Measurements from ENCODE around the gene CAND2. TPM values are rescaled to one million over a fixed set of nuclear protein-coding genes. Genes with fewer than 3 reads are reported as not detected.

The CAND2 gene
- total and polyA plus RNA-seq, 2 donors (not counting 1 experiment from before 2014, with no cell fraction given), result 2.5 to 16.7 TPM

DNA sequence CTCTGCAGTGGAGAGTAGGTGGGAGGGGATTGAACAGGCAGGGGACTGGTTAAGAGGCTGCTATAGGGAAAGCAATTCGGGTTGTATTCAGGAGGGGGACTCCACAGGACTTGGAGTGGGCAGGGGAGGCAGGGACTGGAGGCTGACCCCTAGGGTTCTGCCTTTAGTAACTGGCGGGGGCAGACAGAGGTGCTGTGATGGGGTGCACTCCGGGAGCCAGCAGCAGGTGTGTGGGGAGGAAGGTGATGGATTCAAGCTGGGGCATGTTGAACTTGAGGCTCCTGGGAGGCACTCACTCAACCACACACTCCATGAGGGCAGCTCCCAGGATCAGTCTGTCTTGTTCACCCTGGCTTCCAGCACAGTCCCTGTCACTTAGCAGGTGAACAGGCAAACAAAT, 12.5 kb downstream of the CAND2 start:
- Histone ChIP-seq H3K27me3 (ENCODE audit: control insufficient read depth, insufficient read depth, low read length) (no peaks in the 10 kb centered on the region), H3K27ac (ENCODE audit: insufficient read depth, low read length) (no peak overlapping the region), H3K4me1 (ENCODE audit: control insufficient read depth, extremely low read depth, insufficient read depth, low read length) (no peaks in the 10 kb centered on the region), H3K79me2 (ENCODE audit: control insufficient read depth, insufficient read depth, low read length) (no peaks in the 10 kb centered on the region), H4K20me1 (ENCODE audit: control insufficient read depth, extremely low read depth, insufficient read depth, low read length) (no peaks in the 10 kb centered on the region), H3K36me3 (ENCODE audit: control insufficient read depth, insufficient read depth, low read length) (no peaks in the 10 kb centered on the region), H3K9me3 (ENCODE audit: control insufficient read depth, insufficient read depth, low read depth, low read length) (no peaks in the 10 kb centered on the region), H2AFZ (ENCODE audit: low read length) (no peak overlapping the region), H3K9ac (ENCODE audit: insufficient read depth, low read length) (no peak overlapping the region), H3K4me3 (replicated peaks in 1 of 4; ENCODE audit: control extremely low read depth in 1 of 4, insufficient read depth in 1 of 4, low read depth in 3 of 4, low read length in 4 of 4) (no peak overlapping the region), H3K4me2 (ENCODE audit: extremely low read depth, insufficient read depth, low read length) (no peak overlapping the region)
- TF ChIP-seq EZH2 (IDR thresholded peaks at IDR 0.05; ENCODE audit: low read length, missing control alignments), result no peak
- DNase-seq (ENCODE audit: low read depth in 2 of 2), result no peak

DNA sequence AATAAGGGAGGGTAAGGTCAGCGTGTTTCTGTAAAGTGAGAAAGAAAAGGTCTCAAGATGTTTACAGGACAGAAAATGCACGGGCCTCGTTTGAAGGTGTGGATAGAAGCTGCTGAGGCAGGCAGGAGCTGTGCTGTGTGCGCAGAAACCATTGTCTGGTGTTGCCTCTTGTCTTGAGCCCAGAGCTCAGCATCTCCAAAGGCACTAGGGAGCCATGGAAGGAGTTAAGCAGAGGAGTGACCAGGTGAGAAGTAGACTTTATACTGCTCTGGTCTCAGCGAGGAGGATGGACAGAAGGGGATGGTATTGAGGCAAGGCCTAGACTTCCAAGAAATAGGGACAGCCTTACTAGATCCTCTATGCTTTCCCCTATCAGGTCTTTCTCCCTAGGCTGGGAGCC, 13.0 kb downstream of the CAND2 start:
- no peak for DNase-seq (ENCODE audit: low read depth in 2 of 2)
- Histone ChIP-seq H3K4me1 (ENCODE audit: control insufficient read depth, extremely low read depth, insufficient read depth, low read length) (no peaks in the 10 kb centered on the region), H3K27ac (ENCODE audit: insufficient read depth, low read length) (no peak overlapping the region), H4K20me1 (ENCODE audit: control insufficient read depth, extremely low read depth, insufficient read depth, low read length) (no peaks in the 10 kb centered on the region), H2AFZ (ENCODE audit: low read length) (no peak overlapping the region), H3K79me2 (ENCODE audit: control insufficient read depth, insufficient read depth, low read length) (no peaks in the 10 kb centered on the region), H3K36me3 (ENCODE audit: control insufficient read depth, insufficient read depth, low read length) (no peaks in the 10 kb centered on the region), H3K9ac (ENCODE audit: insufficient read depth, low read length) (no peak overlapping the region), H3K9me3 (ENCODE audit: control insufficient read depth, insufficient read depth, low read depth, low read length) (no peaks in the 10 kb centered on the region), H3K4me3 (replicated peaks in 1 of 4; ENCODE audit: control extremely low read depth in 1 of 4, insufficient read depth in 1 of 4, low read depth in 3 of 4, low read length in 4 of 4) (peak overlapping the region in 2 of 4 experiments; percentile 23 to 64), H3K4me2 (ENCODE audit: extremely low read depth, insufficient read depth, low read length) (peak overlapping the region; percentile 8), H3K27me3 (ENCODE audit: control insufficient read depth, insufficient read depth, low read length) (no peaks in the 10 kb centered on the region)
- no peak for TF ChIP-seq EZH2 (IDR thresholded peaks at IDR 0.05; ENCODE audit: low read length, missing control alignments)
- TF ChIP-seq, protein P1, sequence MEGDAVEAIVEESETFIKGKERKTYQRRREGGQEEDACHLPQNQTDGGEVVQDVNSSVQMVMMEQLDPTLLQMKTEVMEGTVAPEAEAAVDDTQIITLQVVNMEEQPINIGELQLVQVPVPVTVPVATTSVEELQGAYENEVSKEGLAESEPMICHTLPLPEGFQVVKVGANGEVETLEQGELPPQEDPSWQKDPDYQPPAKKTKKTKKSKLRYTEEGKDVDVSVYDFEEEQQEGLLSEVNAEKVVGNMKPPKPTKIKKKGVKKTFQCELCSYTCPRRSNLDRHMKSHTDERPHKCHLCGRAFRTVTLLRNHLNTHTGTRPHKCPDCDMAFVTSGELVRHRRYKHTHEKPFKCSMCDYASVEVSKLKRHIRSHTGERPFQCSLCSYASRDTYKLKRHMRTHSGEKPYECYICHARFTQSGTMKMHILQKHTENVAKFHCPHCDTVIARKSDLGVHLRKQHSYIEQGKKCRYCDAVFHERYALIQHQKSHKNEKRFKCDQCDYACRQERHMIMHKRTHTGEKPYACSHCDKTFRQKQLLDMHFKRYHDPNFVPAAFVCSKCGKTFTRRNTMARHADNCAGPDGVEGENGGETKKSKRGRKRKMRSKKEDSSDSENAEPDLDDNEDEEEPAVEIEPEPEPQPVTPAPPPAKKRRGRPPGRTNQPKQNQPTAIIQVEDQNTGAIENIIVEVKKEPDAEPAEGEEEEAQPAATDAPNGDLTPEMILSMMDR (conservative IDR thresholded peaks at IDR 0.05 in 1 of 2, IDR thresholded peaks at IDR 0.05 in 1 of 2; ENCODE audit: low read depth in 1 of 2, low read length in 2 of 2), result no peak

GRCh38 chr3:12810013-12810780, 13.7 kb downstream of the CAND2 start:
- no peak overlapping the region for H3K27ac ChIP-seq (ENCODE audit: insufficient read depth, low read length)
- peak overlapping the region; percentile 75 for H3K4me2 ChIP-seq (ENCODE audit: extremely low read depth, insufficient read depth, low read length)
- H3K4me3 ChIP-seq (replicated peaks in 1 of 4; ENCODE audit: control extremely low read depth in 1 of 4, insufficient read depth in 1 of 4, low read depth in 3 of 4, low read length in 4 of 4), result peak overlapping the region; percentile 23 to 64 (median 52)
- peak; percentile 82 to 89 for DNase-seq (ENCODE audit: low read depth in 2 of 2)
- no peaks in the 10 kb centered on the region for H3K79me2 ChIP-seq (ENCODE audit: control insufficient read depth, insufficient read depth, low read length)
- peak overlapping the region; percentile 83 for H2AFZ ChIP-seq (ENCODE audit: low read length)
- H3K9ac ChIP-seq (ENCODE audit: insufficient read depth, low read length), result peak overlapping the region; percentile 50
- no peaks in the 10 kb centered on the region for H3K4me1 ChIP-seq (ENCODE audit: control insufficient read depth, extremely low read depth, insufficient read depth, low read length)
- H3K36me3 ChIP-seq (ENCODE audit: control insufficient read depth, insufficient read depth, low read length), result no peaks in the 10 kb centered on the region
- TF ChIP-seq, protein P1 (conservative IDR thresholded peaks at IDR 0.05 in 1 of 2, IDR thresholded peaks at IDR 0.05 in 1 of 2; ENCODE audit: low read depth in 1 of 2, low read length in 2 of 2), result peak; percentile 49 to 88
- no peak for TF ChIP-seq EZH2 (IDR thresholded peaks at IDR 0.05; ENCODE audit: low read length, missing control alignments)
- no peaks in the 10 kb centered on the region for H4K20me1 ChIP-seq (ENCODE audit: control insufficient read depth, extremely low read depth, insufficient read depth, low read length)
- no peaks in the 10 kb centered on the region for H3K27me3 ChIP-seq (ENCODE audit: control insufficient read depth, insufficient read depth, low read length)
- H3K9me3 ChIP-seq (ENCODE audit: control insufficient read depth, insufficient read depth, low read depth, low read length), result no peaks in the 10 kb centered on the region

Measured in fibroblast of lung (primary cell).